ENCODE results near the gene NRGN.

The NRGN gene

GRCh38 chr11:124796312-124796711 is 56.6 kb downstream of the NRGN start:
- DNase-seq = no peak

Data from NCI-H524 (cell line).